ENCODE data around the gene SH3RF2. TPM values are rescaled to one million over a fixed set of nuclear protein-coding genes. Genes with fewer than 3 reads are reported as not detected.

The SH3RF2 gene
- total RNA-seq, 2 experiments from 2014 or later, result not detected

GRCh38 chr5:146042628-146043279, 106.4 kb downstream of the SH3RF2 start:
- DNase-seq (no peak), ATAC-seq (ENCODE audit: low read depth) (no peak)
- no peaks in the 10 kb centered on the region for H3K4me1 Mint-ChIP-seq
- no peaks in the 10 kb centered on the region for H3K36me3 Mint-ChIP-seq
- no peak overlapping the region for H3K27ac Mint-ChIP-seq
- H3K4me3 Mint-ChIP-seq, result no peak overlapping the region
- H3K9me3 Mint-ChIP-seq, result no peaks in the 10 kb centered on the region
- POLR2A ChIA-PET, result no interaction called here
- H3K27me3 Mint-ChIP-seq, result peaks cover 10% of the 10 kb centered on the region

GRCh38 chr5:146043722-146044121, 107.3 kb downstream of the SH3RF2 start:
- Mint-ChIP-seq H3K9me3 (no peaks in the 10 kb centered on the region), H3K27me3 (peaks cover 5% of the 10 kb centered on the region), H3K4me1 (no peaks in the 10 kb centered on the region), H3K27ac (no peak overlapping the region), H3K36me3 (no peaks in the 10 kb centered on the region), H3K4me3 (no peak overlapping the region)
- ATAC-seq (ENCODE audit: low read depth) (no peak), DNase-seq (no peak)
- POLR2A ChIA-PET, result no interaction called here

DNA sequence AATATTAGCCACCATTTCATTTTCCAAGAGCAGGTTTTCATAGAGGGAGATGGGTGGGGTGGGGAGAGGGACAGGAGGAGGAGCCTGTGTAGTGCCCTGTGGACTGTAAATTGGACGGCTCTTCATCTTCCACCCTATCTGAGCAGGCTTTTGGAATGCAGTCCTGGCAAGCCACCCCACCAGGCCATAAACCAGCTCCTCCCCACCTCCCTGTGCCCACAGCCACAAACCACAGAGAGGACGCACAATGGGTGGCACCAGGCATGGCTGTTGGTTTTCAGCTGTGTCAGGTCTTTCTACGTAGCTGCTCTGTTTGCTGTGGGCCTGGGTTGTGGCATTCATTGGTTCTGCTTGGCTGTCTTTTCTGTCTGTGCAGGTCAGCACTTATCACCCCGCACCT, 111.0 kb downstream of the SH3RF2 start:
- no peak for ATAC-seq (ENCODE audit: low read depth)
- no peak overlapping the region for H3K27ac Mint-ChIP-seq
- no peaks in the 10 kb centered on the region for H3K9me3 Mint-ChIP-seq
- H3K4me3 Mint-ChIP-seq, result no peak overlapping the region
- H3K36me3 Mint-ChIP-seq, result no peaks in the 10 kb centered on the region
- peaks cover 3% of the 10 kb centered on the region for H3K4me1 Mint-ChIP-seq
- POLR2A ChIA-PET, result interaction anchor here (0.6 kb wide), 1 partner anchor 10 kb away, joined by 4 read pairs; no protein-coding TSS in a partner anchor
- peaks cover 10% of the 10 kb centered on the region for H3K27me3 Mint-ChIP-seq
- DNase-seq, result no peak

- Mint-ChIP-seq H3K4me1 (peaks cover 3% of the 10 kb centered on the region), H3K4me3 (no peak overlapping the region), H3K27me3 (peaks cover 14% of the 10 kb centered on the region), H3K9me3 (no peaks in the 10 kb centered on the region), H3K27ac (no peak overlapping the region), H3K36me3 (no peaks in the 10 kb centered on the region)
- POLR2A ChIA-PET, result no interaction called here
- ATAC-seq (ENCODE audit: low read depth) (no peak), DNase-seq (no peak)
These were observed 112.8 kb downstream of the SH3RF2 start for GRCh38 chr5:146048994-146049703.

DNA sequence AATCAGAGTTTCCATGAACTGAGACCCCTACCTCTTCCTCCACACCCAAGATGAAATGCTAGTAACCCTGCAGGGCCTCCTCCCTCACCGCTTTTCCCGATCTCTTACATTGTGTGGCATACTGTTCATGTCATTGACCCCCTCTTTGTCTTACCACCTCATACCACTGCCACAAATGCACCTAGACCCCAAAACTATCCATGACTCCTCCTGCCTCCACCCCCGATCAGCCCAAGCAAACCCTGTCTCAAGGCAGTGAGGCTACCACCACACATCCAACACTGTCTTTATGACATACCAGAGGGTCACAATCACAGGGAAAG, 113.3 kb downstream of the SH3RF2 start:
- Mint-ChIP-seq H3K27me3 (peaks cover 17% of the 10 kb centered on the region), H3K36me3 (no peaks in the 10 kb centered on the region)

DNA sequence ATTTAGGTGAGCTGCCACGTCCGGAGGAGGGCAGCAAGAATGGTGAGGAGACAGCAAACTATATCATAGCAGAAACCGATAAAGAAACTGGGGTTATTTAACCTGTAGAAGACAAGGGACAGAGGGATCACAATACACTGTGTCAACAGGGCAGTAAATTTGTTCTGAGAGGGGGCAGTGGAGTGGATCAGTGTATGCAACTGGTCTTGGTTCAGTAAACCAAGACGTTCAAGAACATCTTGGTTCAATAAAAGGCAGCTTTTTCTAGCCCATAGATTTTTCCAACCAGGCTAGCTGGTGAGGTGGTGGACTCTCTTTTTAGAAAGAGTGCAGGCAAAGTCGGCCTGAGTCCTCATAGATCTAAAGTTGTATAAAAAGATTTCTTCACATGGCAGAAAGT, 113.7 kb downstream of the SH3RF2 start:
- ATAC-seq (ENCODE audit: low read depth) (no peak), DNase-seq (no peak)
- POLR2A ChIA-PET, result no interaction called here
- H3K36me3 Mint-ChIP-seq, result no peaks in the 10 kb centered on the region
- no peak overlapping the region for H3K27ac Mint-ChIP-seq
- H3K4me1 Mint-ChIP-seq, result peaks cover 3% of the 10 kb centered on the region
- H3K27me3 Mint-ChIP-seq, result peaks cover 18% of the 10 kb centered on the region
- no peaks in the 10 kb centered on the region for H3K9me3 Mint-ChIP-seq
- H3K4me3 Mint-ChIP-seq, result no peak overlapping the region

More for the DNA sequence above, 113.3 kb downstream of the SH3RF2 start:
- H3K4me3 Mint-ChIP-seq, result no peak overlapping the region
- no peaks in the 10 kb centered on the region for H3K9me3 Mint-ChIP-seq
- H3K27ac Mint-ChIP-seq, result no peak overlapping the region
- H3K4me1 Mint-ChIP-seq, result peaks cover 3% of the 10 kb centered on the region
- POLR2A ChIA-PET, result no interaction called here
- DNase-seq, result no peak
- ATAC-seq (ENCODE audit: low read depth), result no peak

DNA sequence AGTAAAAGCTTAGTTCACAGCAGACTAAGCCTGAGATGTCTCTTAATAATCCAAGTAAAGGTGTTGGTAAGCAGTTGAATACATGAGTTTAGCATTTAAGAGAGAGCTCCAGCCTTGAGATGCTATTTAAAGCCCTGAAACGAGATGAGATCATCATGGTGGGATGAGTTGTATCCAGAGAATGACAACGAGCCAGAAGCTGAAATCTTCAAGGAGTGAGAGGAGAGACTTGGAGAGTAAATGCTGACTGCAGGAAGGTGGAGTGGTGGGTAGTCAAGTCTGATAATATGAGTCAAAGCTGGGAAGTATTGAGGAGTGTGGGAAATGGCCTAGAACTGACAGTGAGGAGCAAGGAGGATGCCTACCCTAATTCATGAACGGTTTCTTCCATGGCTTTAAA, 115.3 kb downstream of the SH3RF2 start:
- no peak for DNase-seq
- Mint-ChIP-seq H3K4me1 (peaks cover 3% of the 10 kb centered on the region), H3K27ac (no peak overlapping the region), H3K27me3 (peaks cover 27% of the 10 kb centered on the region), H3K36me3 (no peaks in the 10 kb centered on the region), H3K9me3 (no peaks in the 10 kb centered on the region), H3K4me3 (no peak overlapping the region)
- POLR2A ChIA-PET, result no interaction called here
- ATAC-seq (ENCODE audit: low read depth), result no peak

DNA sequence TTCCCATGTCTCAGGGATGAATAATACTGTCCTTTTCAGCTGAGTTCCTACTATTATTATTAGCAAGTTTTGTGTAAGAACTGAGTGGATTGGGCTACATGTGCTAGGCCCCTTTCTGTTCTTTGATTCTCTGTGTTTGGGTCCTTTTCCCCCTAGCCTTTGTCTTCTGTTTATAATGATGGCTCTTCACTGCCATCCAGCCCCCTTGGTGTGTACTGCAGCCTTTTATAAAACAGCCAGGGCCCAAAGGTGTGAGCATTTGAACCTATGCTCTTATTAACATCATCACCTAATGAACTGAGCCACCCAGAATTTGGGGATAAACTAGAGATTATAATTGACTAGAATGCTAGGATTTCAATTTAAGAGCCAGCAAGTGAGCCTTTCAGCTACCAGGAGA, 116.4 kb downstream of the SH3RF2 start:
- Mint-ChIP-seq H3K4me3 (no peak overlapping the region), H3K4me1 (peaks cover 3% of the 10 kb centered on the region), H3K9me3 (no peaks in the 10 kb centered on the region), H3K36me3 (no peaks in the 10 kb centered on the region), H3K27me3 (peaks cover 30% of the 10 kb centered on the region), H3K27ac (no peak overlapping the region)
- no peak for ATAC-seq (ENCODE audit: low read depth)
- no peak for DNase-seq
- POLR2A ChIA-PET, result no interaction called here

DNA sequence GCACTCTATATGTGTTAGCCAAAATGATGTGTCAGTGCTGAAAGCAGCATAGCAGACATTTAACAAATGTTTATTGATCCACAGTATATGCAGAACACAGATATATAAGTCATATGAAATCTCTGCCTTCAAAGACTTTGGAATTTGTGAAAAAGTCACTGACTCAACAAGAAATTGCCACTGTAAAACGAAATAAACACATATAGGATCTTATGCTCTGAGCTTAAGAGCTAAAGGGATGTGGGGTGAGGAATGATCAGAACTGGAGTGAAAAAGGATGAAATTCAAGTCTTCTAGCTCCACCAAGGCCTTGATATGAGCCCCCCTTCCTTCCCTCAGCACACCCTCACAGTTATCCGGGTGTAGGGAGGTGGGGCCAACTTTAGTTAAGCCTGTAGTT, 119.1 kb downstream of the SH3RF2 start:
- Mint-ChIP-seq H3K4me1 (no peaks in the 10 kb centered on the region), H3K36me3 (no peaks in the 10 kb centered on the region), H3K27me3 (peaks cover 30% of the 10 kb centered on the region), H3K27ac (no peak overlapping the region), H3K9me3 (no peaks in the 10 kb centered on the region), H3K4me3 (no peak overlapping the region)
- ATAC-seq (ENCODE audit: low read depth) (no peak), DNase-seq (no peak)
- POLR2A ChIA-PET, result no interaction called here

GRCh38 chr5:146059460-146060220, 123.3 kb downstream of the SH3RF2 start:
- Mint-ChIP-seq H3K27ac (no peak overlapping the region), H3K4me3 (no peak overlapping the region)
- POLR2A ChIA-PET, result no interaction called here

DNA sequence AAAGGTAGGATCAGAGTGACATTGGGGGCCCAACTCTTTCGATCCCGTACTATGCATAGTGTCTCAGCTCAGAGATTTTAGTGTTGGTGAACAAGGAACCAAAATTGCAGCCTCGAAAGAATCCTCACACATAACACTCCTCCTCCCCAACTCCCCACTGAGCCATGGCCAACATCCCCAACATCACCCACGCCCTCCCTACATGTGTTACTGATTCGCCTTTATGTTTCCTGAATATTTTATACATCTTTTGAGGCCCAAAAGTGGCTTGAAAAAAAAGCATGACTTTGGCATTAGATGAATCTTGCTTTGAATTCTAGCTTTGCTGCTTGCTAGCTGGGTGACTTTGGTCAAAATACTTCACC, 123.8 kb downstream of the SH3RF2 start:
- Mint-ChIP-seq H3K36me3 (no peaks in the 10 kb centered on the region), H3K27ac (no peak overlapping the region), H3K9me3 (no peaks in the 10 kb centered on the region), H3K4me1 (no peaks in the 10 kb centered on the region), H3K27me3 (peaks cover 15% of the 10 kb centered on the region), H3K4me3 (no peak overlapping the region)
- ATAC-seq (ENCODE audit: low read depth) (no peak), DNase-seq (no peak)
- POLR2A ChIA-PET, result no interaction called here

More at GRCh38 chr5:146059460-146060220, 123.3 kb downstream of the SH3RF2 start:
- Mint-ChIP-seq H3K9me3 (no peaks in the 10 kb centered on the region), H3K27me3 (peaks cover 13% of the 10 kb centered on the region), H3K4me1 (no peaks in the 10 kb centered on the region), H3K36me3 (no peaks in the 10 kb centered on the region)
- ATAC-seq (ENCODE audit: low read depth) (no peak), DNase-seq (no peak)

- no peak overlapping the region for H3K27ac Mint-ChIP-seq
These were observed 130.6 kb downstream of the SH3RF2 start for GRCh38 chr5:146066968-146067367.

DNA sequence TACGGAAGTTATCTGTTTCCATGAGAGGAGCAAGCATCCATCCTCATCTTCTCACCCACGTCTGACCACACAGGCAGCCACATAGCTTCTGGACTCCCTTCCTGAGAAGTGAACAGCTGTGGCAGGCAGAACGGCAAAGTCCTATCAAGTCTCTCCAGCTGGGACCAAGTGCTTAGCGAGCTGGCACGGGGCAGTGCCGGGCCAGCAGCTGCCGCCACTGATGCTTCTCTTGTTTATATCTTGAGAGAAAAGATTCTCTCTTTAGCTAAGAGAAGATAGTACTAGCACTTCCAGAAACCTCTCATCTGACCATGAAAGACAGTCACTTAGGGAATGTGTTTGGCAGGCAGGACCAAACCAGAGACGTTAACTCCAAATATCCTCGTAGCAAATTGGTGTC, 131.8 kb downstream of the SH3RF2 start:
- peaks cover 11% of the 10 kb centered on the region for H3K27me3 Mint-ChIP-seq
- no peak for DNase-seq
- POLR2A ChIA-PET, result no interaction called here
- no peak for ATAC-seq (ENCODE audit: low read depth)
- no peak overlapping the region for H3K4me3 Mint-ChIP-seq
- peaks cover 4% of the 10 kb centered on the region for H3K4me1 Mint-ChIP-seq
- no peaks in the 10 kb centered on the region for H3K36me3 Mint-ChIP-seq
- no peaks in the 10 kb centered on the region for H3K9me3 Mint-ChIP-seq
- H3K27ac Mint-ChIP-seq, result no peak overlapping the region

More at GRCh38 chr5:146066968-146067367, 130.6 kb downstream of the SH3RF2 start:
- no peak for DNase-seq
- ATAC-seq (ENCODE audit: low read depth), result no peak
- POLR2A ChIA-PET, result no interaction called here
- Mint-ChIP-seq H3K4me3 (no peak overlapping the region), H3K4me1 (peaks cover 4% of the 10 kb centered on the region), H3K36me3 (no peaks in the 10 kb centered on the region), H3K27me3 (peaks cover 9% of the 10 kb centered on the region), H3K9me3 (no peaks in the 10 kb centered on the region)

All from activated naive CD8-positive, alpha-beta T cell treated with anti-CD3 and anti-CD28 coated beads, Interleukin-2, amount 10 ng/mL, durations not matched to agents 7 days and 5 days (primary cell).